GM21526 (cell line): ENCODE data around the gene NEB.
"Not testable (repeated sequence)": the region's sequence is repeated elsewhere in the genome, so short reads cannot be mapped to it uniquely, and the experiment has no call there.

Experiments used
- ATAC-seq: cut with Tn5 transposase; IDR thresholded peaks from one replicate; pipeline ENCODE4 v1.9.1; 2021; ENCODE audit warnings: moderate library complexity; ENCODE audit not compliant: unreplicated experiment, low FRiP score

The NEB gene

GRCh38 chr2:151570191-151570590 lies 164.1 kb downstream of the NEB start:
- no peak for ATAC-seq

GRCh38 chr2:151569167-151569566 lies 165.1 kb downstream of the NEB start:
- no peak for ATAC-seq

DNA sequence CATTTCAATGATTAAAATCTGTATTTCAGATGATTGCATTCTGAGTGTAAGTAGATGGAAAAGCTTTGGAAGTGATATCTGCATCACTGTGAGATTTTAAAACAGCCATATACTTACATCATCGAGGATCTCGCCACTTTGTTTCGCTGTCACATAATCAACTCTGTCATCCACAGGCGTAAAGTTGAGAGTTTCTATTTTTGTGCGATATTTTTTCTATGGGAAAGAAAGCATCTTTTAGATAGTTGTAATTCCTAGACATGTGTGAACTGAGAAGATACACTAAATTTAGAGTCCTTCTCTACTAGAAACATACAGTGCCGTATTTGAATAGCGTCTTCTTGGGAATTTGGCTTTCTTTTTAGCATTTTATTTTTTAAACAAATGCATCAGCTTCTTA lies 165.8 kb downstream of the NEB start:
- no peak for ATAC-seq

GRCh38 chr2:151567006-151567405 lies 167.3 kb downstream of the NEB start:
- ATAC-seq, result no peak

GRCh38 chr2:151562398-151562797 lies 171.9 kb downstream of the NEB start:
- ATAC-seq, result no peak

- no peak for ATAC-seq
Measured at GRCh38 chr2:151560289-151560688, 174.0 kb downstream of the NEB start.

DNA sequence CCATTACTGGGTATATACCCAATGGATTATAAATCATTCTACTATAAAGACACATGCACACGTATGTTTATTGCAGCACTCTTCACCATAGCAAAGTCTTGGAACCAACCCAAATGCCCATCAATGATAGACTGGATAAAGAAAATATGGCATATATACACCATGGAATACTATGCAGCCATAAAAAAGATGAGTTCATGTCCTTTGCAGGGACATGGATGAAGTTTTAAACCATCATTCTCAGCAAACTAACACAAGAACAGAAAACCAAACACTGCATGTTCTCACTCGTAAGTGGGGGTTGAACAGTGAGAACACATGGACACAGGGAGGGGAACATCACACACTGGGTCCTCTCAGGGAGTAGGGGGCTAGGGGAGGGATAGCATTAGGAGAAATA lies 174.8 kb downstream of the NEB start:
- ATAC-seq, result not testable (repeated sequence)

DNA sequence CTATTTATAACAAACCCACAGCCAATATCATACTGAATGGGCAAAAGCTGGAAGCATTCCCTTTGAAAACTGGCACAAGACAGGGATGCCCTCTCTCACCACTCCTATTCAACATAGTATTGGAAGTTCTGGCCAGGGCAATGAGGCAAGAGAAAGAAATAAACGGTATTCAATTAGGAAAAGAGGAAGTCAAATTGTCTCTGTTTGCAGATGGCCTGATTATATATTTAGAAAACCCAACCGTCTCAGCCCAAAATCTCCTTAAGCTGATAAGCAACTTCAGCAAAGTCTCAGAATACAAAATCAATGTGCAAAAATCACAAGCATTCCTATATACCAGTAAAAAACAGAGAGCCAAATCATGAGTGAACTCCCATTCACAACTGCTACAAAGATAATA lies 176.4 kb downstream of the NEB start:
- ATAC-seq, result not testable (repeated sequence)

DNA sequence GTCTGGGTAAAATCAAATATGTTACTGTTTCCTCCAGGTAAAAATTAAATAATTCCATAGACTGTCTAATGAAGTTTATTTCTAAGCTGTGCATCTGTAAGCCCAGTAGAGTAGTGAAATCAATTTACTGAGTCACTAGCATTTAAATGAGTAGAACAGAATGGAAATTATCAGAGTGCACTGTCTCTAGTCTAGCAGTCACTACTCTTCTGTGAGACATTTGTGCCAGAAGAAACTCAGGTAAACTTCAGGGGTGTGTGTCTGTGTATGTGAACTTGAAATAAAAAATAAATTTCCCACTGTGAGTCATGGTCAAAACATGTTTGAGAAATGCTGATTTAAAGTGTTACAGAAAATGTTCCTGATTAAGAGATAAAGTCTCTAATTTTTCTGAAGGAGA lies 178.2 kb downstream of the NEB start:
- no peak for ATAC-seq

- ATAC-seq, result no peak
Measured at GRCh38 chr2:151552287-151552686, 182.0 kb downstream of the NEB start.

- ATAC-seq, result no peak
Measured at GRCh38 chr2:151551556-151551955, 182.7 kb downstream of the NEB start.

- no peak for ATAC-seq
Measured at GRCh38 chr2:151549191-151549590, 185.1 kb downstream of the NEB start.

DNA sequence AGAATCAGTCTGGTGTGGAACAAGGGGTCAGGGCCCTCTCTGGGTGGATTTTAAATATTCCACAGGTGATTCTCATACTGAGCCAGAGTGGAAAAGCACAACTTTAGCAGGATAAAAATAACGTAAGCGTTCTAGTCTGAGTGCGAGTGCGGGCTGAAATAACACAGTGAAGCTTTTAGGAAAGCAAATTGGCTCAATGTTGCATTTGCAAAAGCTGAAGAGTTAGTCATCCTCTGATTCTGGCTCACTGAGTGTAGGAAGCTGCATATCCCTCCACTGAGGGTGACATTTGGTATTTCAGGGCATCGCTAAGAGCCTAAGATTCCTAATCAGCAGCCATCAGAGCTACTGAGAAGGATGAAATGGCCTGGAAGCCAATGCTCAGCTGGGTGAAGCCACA lies 189.8 kb downstream of the NEB start:
- no peak for ATAC-seq

- no peak for ATAC-seq
Measured at GRCh38 chr2:151543876-151544275, 190.4 kb downstream of the NEB start.

- ATAC-seq, result no peak
Measured at GRCh38 chr2:151534001-151534400, 200.3 kb downstream of the NEB start.

DNA sequence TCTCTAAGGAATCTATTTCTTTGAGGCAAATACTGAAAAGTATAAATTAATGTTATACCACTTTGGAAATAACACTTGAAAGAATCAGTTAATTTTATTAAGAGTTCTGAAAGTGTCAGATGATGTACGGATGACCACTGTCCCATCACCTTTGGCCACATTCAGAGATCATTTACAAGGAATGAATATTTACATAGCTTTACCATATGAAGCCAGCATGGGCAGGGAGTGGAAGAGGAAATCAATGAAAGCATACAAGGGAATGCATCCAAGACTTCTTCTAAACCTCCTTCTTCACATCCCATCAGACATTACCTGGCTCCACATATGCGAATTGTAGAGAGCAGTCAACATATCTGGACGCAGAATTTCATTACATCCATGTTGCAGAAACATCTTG lies 201.1 kb downstream of the NEB start:
- ATAC-seq, result no peak

DNA sequence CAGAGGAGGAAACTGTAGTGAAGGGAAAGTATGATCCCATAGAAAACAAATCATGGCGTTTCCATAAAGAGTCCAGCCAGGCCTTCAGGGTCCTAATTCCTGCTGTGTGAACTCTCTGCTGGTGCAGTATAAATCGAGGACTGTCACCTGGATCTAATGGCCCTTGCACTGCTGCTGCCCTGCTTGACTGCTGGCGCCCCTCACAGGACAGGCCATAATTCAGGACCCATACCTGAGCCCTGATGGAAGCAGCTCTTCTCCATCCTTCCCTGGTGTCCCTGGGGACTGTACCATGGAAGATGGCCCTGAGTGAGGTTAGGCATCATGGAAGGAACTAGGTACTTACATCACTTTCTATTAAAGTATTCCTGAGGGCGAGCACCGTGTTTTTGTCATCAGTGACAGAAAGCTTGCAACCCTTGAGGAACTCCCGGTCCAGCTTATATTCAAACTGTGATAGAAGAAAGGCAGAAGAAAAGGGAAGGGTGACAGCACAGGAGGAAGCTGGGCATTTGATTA lies 207.6 kb downstream of the NEB start:
- ATAC-seq, result no peak

DNA sequence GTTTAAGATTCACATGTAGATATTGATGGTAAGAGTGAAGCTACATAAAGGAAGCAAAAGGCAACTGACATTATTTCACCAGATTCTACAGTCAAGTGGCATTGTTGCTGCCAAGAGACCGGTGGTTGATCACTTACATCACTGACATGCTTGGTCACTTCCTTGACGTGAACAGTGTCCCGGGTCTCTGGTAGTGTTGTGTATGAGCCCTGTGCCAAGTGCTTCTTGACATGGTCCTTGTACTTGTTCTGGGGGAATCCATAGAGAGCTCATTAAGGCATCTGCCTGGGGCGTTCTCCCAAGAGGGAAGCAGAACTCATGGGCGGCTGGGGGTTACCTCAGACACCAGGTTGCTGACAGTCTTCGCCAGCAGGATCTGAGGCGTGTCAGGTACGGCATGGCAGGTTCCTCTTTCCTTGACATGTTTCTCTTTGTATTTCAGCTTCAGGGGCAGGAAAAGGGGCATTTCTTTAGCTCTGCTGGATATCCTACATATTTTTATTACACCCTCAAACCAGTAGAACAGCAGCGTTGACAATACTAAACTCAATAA lies 208.4 kb downstream of the NEB start:
- no peak for ATAC-seq

- no peak for ATAC-seq
Measured at GRCh38 chr2:151523850-151524249, 210.4 kb downstream of the NEB start.

DNA sequence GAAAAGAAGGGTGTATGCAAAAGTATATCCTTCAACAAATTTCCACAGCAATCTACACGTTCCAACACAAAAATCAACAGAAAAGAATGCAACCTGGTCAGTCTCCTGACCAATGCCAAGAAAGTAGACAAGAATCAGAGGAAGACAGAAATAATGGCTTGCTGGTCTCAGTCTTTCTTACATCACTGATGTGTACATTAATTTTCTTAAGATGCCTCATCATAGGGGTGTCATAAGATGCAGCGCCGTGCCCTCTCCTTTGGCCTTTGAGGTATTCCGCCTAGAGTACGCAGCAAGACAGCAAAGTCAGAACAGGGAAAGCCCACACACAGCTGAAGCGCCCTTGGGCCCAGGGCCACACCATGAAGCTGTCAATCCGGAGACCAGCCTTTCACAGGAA lies 211.7 kb downstream of the NEB start:
- ATAC-seq, result no peak

DNA sequence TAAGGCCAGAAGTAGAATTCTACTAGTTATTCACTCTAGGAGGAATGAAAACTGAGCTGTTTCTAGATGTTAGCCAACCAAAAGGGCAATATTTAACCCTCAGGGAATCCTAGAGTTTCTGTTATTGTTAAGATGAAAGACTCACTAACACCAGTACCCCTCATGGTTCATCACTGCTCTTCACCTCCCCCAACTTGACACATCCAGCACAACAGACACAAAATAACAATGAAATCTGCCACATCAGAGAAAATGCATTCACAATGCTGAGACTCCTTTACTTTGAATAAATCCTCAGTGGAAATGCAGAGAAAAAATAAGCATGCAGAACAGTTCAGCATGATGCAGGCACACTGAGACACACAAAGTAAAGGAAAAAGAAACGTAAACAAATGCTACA lies 213.3 kb downstream of the NEB start:
- ATAC-seq, result no peak

DNA sequence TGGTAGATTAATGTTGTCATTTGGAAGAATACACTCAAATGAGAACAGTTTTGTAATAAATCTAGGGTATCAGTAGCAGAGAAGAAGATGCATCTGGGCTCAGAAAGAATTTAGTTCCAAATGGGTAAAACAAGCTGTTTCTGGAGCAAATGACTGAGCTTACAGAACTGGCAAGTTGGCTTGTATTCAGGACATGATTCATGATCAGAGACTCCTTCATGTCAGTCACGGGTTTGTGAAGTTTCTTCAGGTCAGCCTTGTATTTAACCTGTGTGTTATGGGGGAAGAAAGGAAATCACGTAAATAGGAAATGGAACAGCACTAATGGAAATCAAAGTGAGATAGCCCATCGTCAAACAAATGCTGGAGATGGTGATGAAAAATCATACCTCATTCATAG lies 215.5 kb downstream of the NEB start:
- no peak for ATAC-seq

GRCh38 chr2:151508519-151508918 lies 225.8 kb downstream of the NEB start:
- ATAC-seq, result no peak
